Stomach smooth muscle (tissue), 2 donors: ENCODE data around the gene GNG13.

Experiments
- H3K27ac ChIP-seq: one replicate; pipeline ENCODE4 v1.7.0; 2013; ENCODE audit warnings: mild to moderate bottlenecking, low read length, inconsistent platforms
- H3K27me3 ChIP-seq, 2 donors: one replicate each; pipeline ENCODE4 v1.7.0; 2013; ENCODE audit warnings: low read length in 2 of 2; ENCODE audit not compliant: insufficient read depth in 2 of 2, control insufficient read depth in 1 of 2
- H3K36me3 ChIP-seq, 2 donors: one replicate each; pipeline ENCODE4 v1.7.0; 2013; ENCODE audit warnings: low read length in 2 of 2; ENCODE audit not compliant: control insufficient read depth in 2 of 2, insufficient read depth in 2 of 2
- H3K4me1 ChIP-seq: one replicate; pipeline ENCODE4 v1.7.0; 2013; ENCODE audit warnings: low read length; ENCODE audit not compliant: control insufficient read depth, insufficient read depth
- H3K4me3 ChIP-seq, 2 donors: one replicate each; pipeline ENCODE4 v1.7.0; 2013; ENCODE audit warnings: low read length in 2 of 2
- H3K9ac ChIP-seq, 2 donors: one replicate each; pipeline ENCODE4 v1.7.0; 2013; ENCODE audit warnings: low read length in 2 of 2, mild to moderate bottlenecking in 1 of 2
- H3K9me3 ChIP-seq, 2 donors: one replicate each; pipeline ENCODE4 v1.7.0; 2013; ENCODE audit warnings: low read length in 2 of 2; ENCODE audit not compliant: control insufficient read depth in 2 of 2
- donor health status: healthy.
- donor health status: Pancreatic carcinoma.

GNG13 gene

DNA sequence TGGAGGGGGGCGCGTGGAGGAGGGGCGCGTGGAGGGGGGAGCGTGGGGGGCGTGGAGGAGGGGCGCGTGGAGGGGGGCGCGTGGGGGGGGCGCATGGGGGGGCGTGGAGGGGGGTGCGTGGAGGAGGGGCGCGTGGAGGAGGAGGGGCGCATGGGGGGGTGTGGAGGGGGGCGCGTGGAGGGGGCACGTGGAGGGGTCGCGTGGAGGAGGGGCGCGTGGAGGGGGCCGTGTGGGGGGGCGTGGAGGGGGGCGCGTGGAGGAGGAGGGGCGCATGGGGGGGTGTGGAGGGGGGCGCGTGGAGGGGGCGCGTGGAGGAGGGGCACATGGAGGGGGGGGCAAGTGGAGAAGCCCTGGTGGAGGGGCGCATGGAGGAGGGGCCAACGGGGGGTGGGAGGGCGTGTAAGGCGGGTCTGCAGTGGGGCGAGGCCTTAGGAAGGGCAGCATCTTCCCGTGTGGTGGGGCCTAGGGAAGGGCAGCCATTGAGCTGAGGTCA is 32.7 kb downstream of the GNG13 start:
- H3K9me3 ChIP-seq: no peaks in the 10 kb centered on the region
- H3K27me3 ChIP-seq: peaks cover 7 to 13% of the 10 kb centered on the region in 2 donors
- H3K4me1 ChIP-seq: no peaks in the 10 kb centered on the region

DNA sequence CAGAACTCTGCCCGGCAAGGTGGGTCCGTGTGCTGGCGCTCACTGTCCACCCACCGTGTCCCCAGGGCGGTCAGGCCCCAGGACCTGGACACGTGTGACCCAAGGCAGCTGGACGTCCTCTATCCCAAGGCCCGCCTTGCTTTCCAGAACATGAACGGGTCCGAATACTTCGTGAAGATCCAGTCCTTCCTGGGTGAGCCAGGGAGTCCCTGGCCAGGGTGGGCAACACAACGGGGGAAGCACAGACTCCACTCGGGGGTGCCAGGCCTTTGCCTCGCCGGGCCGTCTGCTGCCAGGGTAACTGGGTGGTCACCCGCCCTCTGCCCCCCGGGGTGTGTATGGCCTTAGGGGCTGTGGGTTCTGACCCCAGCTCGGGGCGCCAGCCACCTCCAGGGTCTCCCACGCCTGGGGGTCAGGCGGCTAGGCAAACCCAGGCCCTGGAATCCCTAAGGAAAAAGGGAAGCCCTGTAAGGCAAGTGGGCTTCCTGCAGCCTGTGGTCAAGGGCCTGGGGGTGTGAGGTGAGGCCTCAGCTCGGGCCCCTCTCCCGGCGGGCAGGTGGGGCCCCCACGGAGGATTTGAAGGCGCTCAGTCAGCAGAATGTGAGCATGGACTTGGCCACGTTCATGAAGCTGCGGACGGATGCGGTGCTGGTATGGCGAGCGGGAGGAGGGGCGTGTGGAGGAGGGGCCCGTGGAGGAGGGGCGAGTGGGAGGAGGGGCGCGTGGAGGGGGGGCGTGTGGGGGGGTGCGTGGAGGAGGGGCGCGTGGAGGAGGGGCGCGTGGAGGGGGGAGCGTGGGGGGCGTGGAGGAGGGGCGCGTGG is 33.5 kb downstream of the GNG13 start:
- Histone ChIP-seq H3K9ac (no peak overlapping the region), H3K36me3 (no peaks in the 10 kb centered on the region), H3K27ac (no peak overlapping the region), H3K4me3 (no peak overlapping the region), H3K27me3 (peaks cover 7 to 13% of the 10 kb centered on the region in 2 donors), H3K4me1 (no peaks in the 10 kb centered on the region), H3K9me3 (no peaks in the 10 kb centered on the region)

More for the DNA sequence above, 32.7 kb downstream of the GNG13 start:
- H3K4me3 ChIP-seq: no peak overlapping the region
- no peak overlapping the region for H3K9ac ChIP-seq
- no peak overlapping the region for H3K27ac ChIP-seq
- no peaks in the 10 kb centered on the region for H3K36me3 ChIP-seq

DNA sequence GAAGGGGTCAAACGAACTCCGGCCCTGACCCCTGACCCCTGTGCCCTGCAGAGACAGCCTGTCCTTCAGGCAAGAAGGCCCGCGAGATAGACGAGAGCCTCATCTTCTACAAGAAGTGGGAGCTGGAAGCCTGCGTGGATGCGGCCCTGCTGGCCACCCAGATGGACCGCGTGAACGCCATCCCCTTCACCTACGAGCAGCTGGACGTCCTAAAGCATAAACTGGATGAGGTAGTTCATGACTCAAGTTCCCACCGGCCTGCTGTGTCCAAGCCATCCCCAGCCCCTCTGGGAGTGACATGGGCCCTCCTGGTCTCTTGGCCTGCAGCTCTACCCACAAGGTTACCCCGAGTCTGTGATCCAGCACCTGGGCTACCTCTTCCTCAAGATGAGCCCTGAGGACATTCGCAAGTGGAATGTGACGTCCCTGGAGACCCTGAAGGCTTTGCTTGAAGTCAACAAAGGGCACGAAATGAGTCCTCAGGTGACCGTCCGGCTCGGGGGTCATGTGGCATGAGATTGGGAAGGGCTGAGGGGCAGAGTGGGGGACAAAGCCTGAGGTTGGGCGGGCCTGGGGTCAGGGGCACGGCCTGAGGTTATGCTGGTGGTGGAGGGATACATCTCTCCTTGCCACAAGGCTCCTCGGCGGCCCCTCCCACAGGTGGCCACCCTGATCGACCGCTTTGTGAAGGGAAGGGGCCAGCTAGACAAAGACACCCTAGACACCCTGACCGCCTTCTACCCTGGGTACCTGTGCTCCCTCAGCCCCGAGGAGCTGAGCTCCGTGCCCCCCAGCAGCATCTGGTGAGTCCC is 34.3 kb downstream of the GNG13 start:
- H3K36me3 ChIP-seq: no peaks in the 10 kb centered on the region
- H3K9ac ChIP-seq: no peak overlapping the region
- H3K9me3 ChIP-seq: no peaks in the 10 kb centered on the region
- peaks cover 7 to 13% of the 10 kb centered on the region in 2 donors for H3K27me3 ChIP-seq
- H3K4me3 ChIP-seq: no peak overlapping the region
- H3K4me1 ChIP-seq: no peaks in the 10 kb centered on the region
- H3K27ac ChIP-seq: no peak overlapping the region

- no peaks in the 10 kb centered on the region for H3K4me1 ChIP-seq
- no peak overlapping the region for H3K27ac ChIP-seq
- H3K27me3 ChIP-seq: peaks cover 7 to 13% of the 10 kb centered on the region in 2 donors
- no peaks in the 10 kb centered on the region for H3K9me3 ChIP-seq
- no peak overlapping the region for H3K4me3 ChIP-seq
- no peak overlapping the region for H3K9ac ChIP-seq
- H3K36me3 ChIP-seq: no peaks in the 10 kb centered on the region
These were observed 35.1 kb downstream of the GNG13 start for GRCh38 chr16:765488-765865.

DNA sequence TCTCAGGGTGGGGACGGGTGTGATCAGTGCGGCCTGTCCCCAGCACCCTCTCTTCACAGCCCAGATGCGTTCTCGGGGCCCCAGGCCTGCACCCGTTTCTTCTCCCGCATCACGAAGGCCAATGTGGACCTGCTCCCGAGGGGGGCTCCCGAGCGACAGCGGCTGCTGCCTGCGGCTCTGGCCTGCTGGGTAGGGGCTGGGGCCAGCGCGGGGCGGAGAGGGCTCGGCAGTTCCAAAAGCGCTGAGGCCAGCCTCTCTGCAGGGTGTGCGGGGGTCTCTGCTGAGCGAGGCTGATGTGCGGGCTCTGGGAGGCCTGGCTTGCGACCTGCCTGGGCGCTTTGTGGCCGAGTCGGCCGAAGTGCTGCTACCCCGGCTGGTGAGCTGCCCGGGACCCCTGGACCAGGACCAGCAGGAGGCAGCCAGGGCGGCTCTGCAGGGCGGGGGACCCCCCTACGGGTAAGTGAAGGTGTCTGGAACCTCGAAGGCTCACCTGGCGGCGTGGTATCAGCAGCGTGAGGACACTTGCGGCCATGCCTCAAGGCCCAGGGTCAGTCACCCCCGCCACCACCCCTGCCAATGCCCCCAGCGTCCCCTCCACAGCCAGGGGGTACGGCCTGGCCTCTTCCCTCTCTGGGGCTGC is 35.6 kb downstream of the GNG13 start:
- Histone ChIP-seq H3K4me1 (no peaks in the 10 kb centered on the region), H3K36me3 (no peaks in the 10 kb centered on the region), H3K4me3 (no peak overlapping the region), H3K27ac (no peak overlapping the region), H3K9ac (no peak overlapping the region), H3K27me3 (peaks cover 7 to 13% of the 10 kb centered on the region in 2 donors), H3K9me3 (no peaks in the 10 kb centered on the region)

DNA sequence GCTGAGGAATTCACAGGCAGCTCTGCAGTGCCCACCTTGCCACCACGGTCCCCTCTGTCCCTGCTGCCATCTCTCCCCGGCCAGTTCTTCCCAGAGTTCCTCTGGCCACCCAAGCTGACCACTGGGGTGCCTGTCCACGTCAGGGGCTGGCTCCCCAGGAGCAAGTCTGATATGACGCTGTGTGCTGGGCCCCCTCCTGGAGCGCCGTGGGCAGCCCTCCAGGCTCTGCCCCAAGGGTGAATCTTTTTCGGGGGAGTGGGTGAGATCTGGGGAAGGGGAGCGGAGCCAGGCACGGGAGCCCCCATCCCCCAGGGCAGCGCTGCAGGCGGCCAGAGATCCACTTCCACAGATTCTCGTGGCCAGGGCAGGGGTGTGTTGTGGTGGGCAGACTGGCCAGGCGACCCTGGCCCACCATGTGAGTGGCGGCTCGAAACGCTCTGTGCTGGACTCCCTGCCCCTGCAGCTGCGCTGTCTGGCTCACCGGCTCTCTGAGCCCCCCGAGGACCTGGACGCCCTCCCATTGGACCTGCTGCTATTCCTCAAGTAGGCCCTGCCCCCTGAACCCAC is 36.3 kb downstream of the GNG13 start:
- H3K4me3 ChIP-seq: no peak overlapping the region
- no peaks in the 10 kb centered on the region for H3K36me3 ChIP-seq
- H3K9me3 ChIP-seq: no peaks in the 10 kb centered on the region
- no peak overlapping the region for H3K9ac ChIP-seq
- H3K27ac ChIP-seq: no peak overlapping the region
- H3K27me3 ChIP-seq: peaks cover 4 to 6% of the 10 kb centered on the region in 2 donors
- H3K4me1 ChIP-seq: no peaks in the 10 kb centered on the region

DNA sequence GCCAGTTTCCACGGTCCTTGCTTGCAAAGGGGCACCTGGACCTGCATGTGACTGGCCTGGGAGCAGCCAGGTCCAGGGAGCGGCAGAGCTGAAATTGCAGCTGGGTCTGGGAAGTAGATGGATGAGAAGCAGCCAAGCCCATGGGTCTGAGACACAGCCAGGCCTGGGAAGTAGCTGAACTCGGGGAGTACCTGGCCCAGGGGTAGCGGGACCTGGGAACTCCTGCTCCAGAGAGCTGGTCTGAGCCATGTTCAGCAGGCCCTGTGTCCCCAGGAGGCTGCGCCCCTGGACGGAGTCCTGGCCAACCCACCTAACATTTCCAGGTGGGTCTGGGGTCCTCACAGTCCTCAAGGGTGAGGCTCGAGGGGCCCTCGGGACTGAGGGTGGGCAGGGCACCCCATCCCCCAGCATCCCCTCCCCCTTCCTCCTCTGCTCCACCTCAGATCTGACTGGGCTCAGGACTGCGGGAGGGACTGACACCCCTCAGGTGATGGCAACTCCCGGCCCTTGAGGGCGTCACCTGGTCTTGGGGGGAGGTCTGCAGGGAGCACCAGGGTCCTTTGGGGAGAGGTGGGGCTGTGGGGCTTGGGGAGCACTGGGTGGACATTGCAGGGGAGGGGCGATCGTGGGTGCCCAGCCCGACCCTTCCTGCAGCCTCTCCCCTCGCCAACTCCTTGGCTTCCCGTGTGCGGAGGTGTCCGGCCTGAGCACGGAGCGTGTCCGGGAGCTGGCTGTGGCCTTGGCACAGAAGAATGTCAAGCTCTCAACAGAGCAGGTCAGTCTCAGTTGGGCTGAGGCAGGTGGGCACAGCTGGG is 37.0 kb downstream of the GNG13 start:
- Histone ChIP-seq H3K27ac (no peak overlapping the region), H3K36me3 (no peaks in the 10 kb centered on the region), H3K4me1 (no peaks in the 10 kb centered on the region), H3K9me3 (no peaks in the 10 kb centered on the region), H3K4me3 (no peak overlapping the region), H3K9ac (no peak overlapping the region), H3K27me3 (peaks cover 4 to 5% of the 10 kb centered on the region in 2 donors)

DNA sequence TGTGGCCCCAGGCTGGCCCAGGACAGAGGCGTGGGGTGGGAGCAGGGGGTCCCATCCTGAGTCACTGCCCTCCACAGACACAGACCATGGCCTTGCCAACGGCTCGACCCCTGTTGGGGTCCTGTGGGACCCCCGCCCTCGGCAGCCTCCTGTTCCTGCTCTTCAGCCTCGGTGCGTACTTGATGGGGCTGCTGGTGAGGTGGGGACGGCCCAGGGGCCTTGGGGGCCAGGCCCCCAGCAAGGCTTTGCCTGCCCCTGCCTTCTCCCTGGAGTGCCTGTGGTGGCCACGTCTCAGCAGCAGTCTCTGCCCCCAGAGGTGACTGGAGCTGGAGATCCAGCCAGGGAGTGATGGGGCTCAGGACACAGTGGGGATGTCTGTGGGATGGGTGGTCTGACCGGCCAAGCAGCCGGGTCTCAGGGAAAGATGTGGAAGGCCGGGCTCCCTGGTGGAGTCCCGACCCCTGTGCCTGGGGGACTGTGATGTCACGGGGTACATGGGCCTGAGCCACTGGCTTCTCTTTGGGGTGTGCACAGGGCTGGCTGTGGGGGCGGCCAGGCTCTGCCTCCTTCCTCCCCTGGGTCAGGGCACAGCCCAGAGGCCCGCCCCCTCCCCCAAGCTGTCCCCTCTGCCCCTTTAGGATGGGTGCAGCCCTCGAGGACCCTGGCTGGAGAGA is 37.8 kb downstream of the GNG13 start:
- H3K4me3 ChIP-seq: no peak overlapping the region
- H3K9ac ChIP-seq: no peak overlapping the region
- H3K9me3 ChIP-seq: no peaks in the 10 kb centered on the region
- no peaks in the 10 kb centered on the region for H3K36me3 ChIP-seq
- H3K4me1 ChIP-seq: no peaks in the 10 kb centered on the region
- no peak overlapping the region for H3K27ac ChIP-seq
- peaks cover 0 to 3% of the 10 kb centered on the region in 2 donors for H3K27me3 ChIP-seq

DNA sequence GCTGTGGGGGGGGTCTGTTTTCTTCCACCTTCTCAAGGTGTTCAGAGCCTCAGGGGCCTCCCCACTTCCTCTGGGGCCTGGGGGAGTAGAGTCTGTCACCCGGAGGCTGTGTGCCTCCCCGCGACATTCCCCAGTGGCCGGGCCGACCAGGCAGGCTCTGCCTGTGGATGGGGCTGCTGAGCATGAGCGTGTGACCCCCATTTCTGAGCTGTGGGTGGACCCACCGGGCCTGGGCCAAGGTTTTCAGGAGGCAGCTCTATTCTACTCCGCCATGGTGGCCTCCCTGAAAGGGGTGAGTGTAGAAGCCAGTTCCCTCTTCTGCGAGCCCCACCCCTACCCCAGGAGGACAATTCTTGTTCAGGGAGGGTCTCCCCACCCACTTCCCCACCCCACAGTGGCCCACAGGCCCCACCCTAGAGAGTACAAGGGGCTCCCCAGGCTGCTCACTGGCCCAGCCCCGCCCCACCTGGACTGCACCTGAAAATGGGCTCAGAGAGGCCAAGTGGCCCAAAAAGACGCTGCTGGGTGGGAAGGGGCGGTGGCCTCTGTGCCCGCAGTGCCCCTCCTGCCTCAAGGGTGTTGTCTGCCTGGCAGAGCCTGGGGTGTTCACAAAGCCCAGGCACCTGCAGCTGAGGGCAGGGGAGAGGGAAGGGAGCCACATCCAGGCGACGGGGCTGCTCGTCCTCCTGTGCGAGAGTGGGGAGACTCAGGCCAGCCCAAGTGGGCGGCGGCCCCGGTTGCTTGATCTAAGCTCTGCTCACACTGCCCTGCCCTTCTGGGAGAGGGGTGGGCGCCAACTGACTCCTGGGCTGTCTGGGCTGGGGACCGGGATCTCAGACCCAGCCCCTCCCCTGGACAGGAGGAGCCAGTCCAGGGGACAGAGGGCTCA is 38.7 kb downstream of the GNG13 start:
- no peak overlapping the region for H3K4me3 ChIP-seq
- no peak overlapping the region for H3K27ac ChIP-seq
- no peaks in the 10 kb centered on the region for H3K4me1 ChIP-seq
- H3K27me3 ChIP-seq: peaks cover 0 to 3% of the 10 kb centered on the region in 2 donors
- H3K9me3 ChIP-seq: no peaks in the 10 kb centered on the region
- H3K9ac ChIP-seq: no peak overlapping the region
- no peaks in the 10 kb centered on the region for H3K36me3 ChIP-seq
